HepG2 (cell line): ENCODE results near the gene VAV2. TPM values are rescaled to one million over a fixed set of nuclear protein-coding genes. Genes with fewer than 3 reads are reported as not detected.

Experiments used
- CERS6 ChIP-seq: sonication (generic); formaldehyde crosslinking; IDR thresholded peaks from 2 replicates; pipeline ENCODE4 v1.5.0; 2020; ENCODE audit warnings: missing genetic modification reagents
- CSRNP2 ChIP-seq: sonication (generic); formaldehyde crosslinking; conservative IDR thresholded peaks from 2 replicates; pipeline ENCODE4 v1.8.0; 2022; ENCODE audit warnings: low read depth, missing genetic modification reagents
- DRAP1 ChIP-seq: IDR thresholded peaks from 2 replicates; pipeline ENCODE4 v1.6.1; 2016; ENCODE audit warnings: missing genetic modification reagents, missing compliant biosample characterization
- ELF4 ChIP-seq: sonication (generic); formaldehyde crosslinking; IDR thresholded peaks from 2 replicates; pipeline ENCODE4 v1.5.0; 2020; ENCODE audit warnings: missing genetic modification reagents, mild to moderate bottlenecking, moderate library complexity, borderline replicate concordance
- FOXA3 ChIP-seq: IDR thresholded peaks from 2 replicates; pipeline ENCODE4 v1.6.1; 2016; ENCODE audit warnings: missing genetic modification reagents, missing compliant biosample characterization
- FOXJ3 ChIP-seq: sonication (generic); formaldehyde crosslinking; IDR thresholded peaks from 2 replicates; pipeline ENCODE4 v1.4.0; 2020; ENCODE audit warnings: missing genetic modification reagents, mild to moderate bottlenecking, borderline replicate concordance
- HDAC2 ChIP-seq: sonication (generic); formaldehyde crosslinking; IDR thresholded peaks from 2 replicates; pipeline ENCODE4 v1.4.0; 2020; ENCODE audit warnings: missing genetic modification reagents
- IRX3 ChIP-seq: sonication (generic); formaldehyde crosslinking; IDR thresholded peaks from 2 replicates; pipeline ENCODE4 v1.8.1; 2023; ENCODE audit warnings: mild to moderate bottlenecking, low read depth, missing genetic modification reagents, borderline replicate concordance
- MLLT10 ChIP-seq: sonication (generic); formaldehyde crosslinking; IDR thresholded peaks from 2 replicates; pipeline ENCODE4 v1.4.0; 2020; ENCODE audit warnings: missing genetic modification reagents
- MTERF4 ChIP-seq: sonication (generic); formaldehyde crosslinking; IDR thresholded peaks from 2 replicates; pipeline ENCODE4 v1.8.0; 2023; ENCODE audit warnings: mild to moderate bottlenecking, missing genetic modification reagents
- MYNN ChIP-seq: sonication (generic); formaldehyde crosslinking; IDR thresholded peaks from 2 replicates; pipeline ENCODE4 v1.4.0; 2020; ENCODE audit warnings: mild to moderate bottlenecking, low read depth, missing genetic modification reagents
- SMARCE1 ChIP-seq: fragments of 450-650 bp; IDR thresholded peaks from 2 replicates; pipeline ENCODE4 v1.6.1; 2017; ENCODE audit warnings: borderline replicate concordance
- SOX13 ChIP-seq, 3 experiments: fragments of 450-650 bp in 1 of 3; sonication (generic) in 1 of 3; formaldehyde crosslinking in 1 of 3; IDR thresholded peaks in 2 of 3; conservative IDR thresholded peaks in 1 of 3; 2 replicates each; pipeline versions ENCODE4 v1.5.0 to v1.6.1; 2016 to 2020; ENCODE audit warnings: antibody characterized with exemption in 1 of 3, mild to moderate bottlenecking in 1 of 3, missing compliant biosample characterization in 1 of 3, missing genetic modification reagents in 1 of 3, moderate library complexity in 1 of 3
- SRSF9 ChIP-seq: fragments of 200-400 bp; formaldehyde crosslinking; IDR thresholded peaks from 2 replicates; pipeline ENCODE4 v1.6.1; 2018; ENCODE audit warnings: borderline replicate concordance, mild to moderate bottlenecking, low read depth, low read length; ENCODE audit not compliant: insufficient read depth, poor library complexity, severe bottlenecking
- TBP ChIP-seq: sonication (generic); formaldehyde crosslinking; IDR thresholded peaks from 2 replicates; pipeline ENCODE4 v1.5.0; 2020; ENCODE audit warnings: missing genetic modification reagents
- THAP11 ChIP-seq: IDR thresholded peaks from 2 replicates; pipeline ENCODE4 v1.6.1; 2016; ENCODE audit warnings: missing biosample characterization, missing genetic modification reagents
- ZFYVE20 ChIP-seq: sonication (generic); formaldehyde crosslinking; IDR thresholded peaks from 2 replicates; pipeline ENCODE4 v1.8.0; 2023; ENCODE audit warnings: low read depth, mild to moderate bottlenecking, moderate library complexity, missing genetic modification reagents, borderline replicate concordance
- ZNF256 ChIP-seq: sonication (generic); formaldehyde crosslinking; conservative IDR thresholded peaks from 2 replicates; pipeline ENCODE4 v1.4.0; 2020; ENCODE audit warnings: missing genetic modification reagents
- ZNF556 ChIP-seq: sonication (generic); formaldehyde crosslinking; IDR thresholded peaks from 2 replicates; pipeline ENCODE4 v1.4.0; 2020; ENCODE audit warnings: mild to moderate bottlenecking, missing genetic modification reagents, borderline replicate concordance
- ZNF713 ChIP-seq: sonication (generic); formaldehyde crosslinking; IDR thresholded peaks from 2 replicates; pipeline ENCODE4 v1.4.0; 2020; ENCODE audit warnings: mild to moderate bottlenecking, missing genetic modification reagents
- ZNF746 ChIP-seq: sonication (generic); formaldehyde crosslinking; IDR thresholded peaks from 2 replicates; pipeline ENCODE4 v1.8.0; 2022; ENCODE audit warnings: mild to moderate bottlenecking, missing genetic modification reagents
- polyA plus RNA-seq, 8 experiments: library from polyadenylated mRNA; depleted of rRNA in 3 of 8; stranded (reverse) in 7 of 8; unstranded in 1 of 8; fragments of >200 nt; fragmentation: Illumina TruSeq in 4 of 8; extraction: Trizol in 4 of 8; gene quantifications; 2 replicates each; pipeline versions ENCODE4 v1.2.1 to v1.2.3, GENCODE V29; 2011 to 2016; ENCODE audit warnings: low read depth in 4 of 8, missing spikeins in 1 of 8, mixed read lengths in 1 of 8; ENCODE audit not compliant: insufficient read depth in 1 of 8
- total RNA-seq, 5 experiments: library from RNA; depleted of rRNA; stranded (reverse); fragments of >200 nt; fragmentation: Illumina TruSeq; extraction: Trizol; gene quantifications; 2 replicates each; pipeline ENCODE4 v1.2.3, GENCODE V29; 2016; ENCODE audit warnings: low read depth in 1 of 5

VAV2 gene
- total and polyA plus RNA-seq, 2 of the 13 experiments (the other 11 are each of a cell fraction or from before 2014, with no cell fraction given), result 22.5 to 22.9 TPM

GRCh38 chr9:133971121-133971951 lies 20.8 kb downstream of the VAV2 start (continued):
- TF ChIP-seq IRX3 (no peak), CERS6 (CRISPR knock-in tag) (no peak), SOX13 (IDR thresholded peaks at IDR 0.05) (no peak), SOX13 (CRISPR knock-in tag; conservative IDR thresholded peaks at IDR 0.05 in 1 of 2, IDR thresholded peaks at IDR 0.05 in 1 of 2) (peak in 1 of 2 experiments; percentile 34; a peak in 1 of 4 replicates), THAP11 (0 out of 2 replicates have a peak, but pooled peaks have one; percentile 32), ZNF556 (CRISPR knock-in tag) (no peak), SRSF9 (no peak), HDAC2 (CRISPR knock-in tag) (peak; percentile 61; the same call in 1 of the 2 replicates), CSRNP2 (CRISPR knock-in tag) (no peak), TBP (no peak), FOXJ3 (CRISPR knock-in tag) (no peak), ZNF713 (CRISPR knock-in tag) (no peak), ELF4 (no peak), DRAP1 (CRISPR knock-in tag) (no peak), MLLT10 (no peak), ZFYVE20 (CRISPR knock-in tag) (no peak), FOXA3 (peak; percentile 51), MTERF4 (CRISPR knock-in tag) (no peak), MYNN (CRISPR knock-in tag) (no peak), SMARCE1 (no peak), ZNF256 (CRISPR knock-in tag) (no peak), ZNF746 (CRISPR knock-in tag) (no peak; the same call in 1 of the 2 replicates)
